Testis (tissue), 3 donors: ENCODE measurements around the gene GP1BB. TPM values are rescaled to one million over a fixed set of nuclear protein-coding genes. Genes with fewer than 3 reads are reported as not detected.
"Not testable (repeated sequence)": the region's sequence is repeated elsewhere in the genome, so short reads cannot be mapped to it uniquely, and the experiment has no call there.

ENCODE experiments used
- DNase-seq: peaks from one replicate; pipeline ENCODE4 v3.0.0-alpha.2; 2019
- H3K27ac ChIP-seq, 2 donors: fragments of 200-600 bp; sonication (generic); one replicate each; pipeline ENCODE4 v1.5.1; 2019
- H3K27me3 ChIP-seq: fragments of 200-600 bp; sonication (generic); one replicate; pipeline ENCODE4 v1.5.1; 2019
- H3K36me3 ChIP-seq: fragments of 200-600 bp; sonication (generic); one replicate; pipeline ENCODE4 v1.5.1; 2017; ENCODE audit warnings: low read depth; ENCODE audit errors: missing control alignments
- H3K4me1 ChIP-seq: fragments of 200-600 bp; sonication (generic); one replicate; pipeline ENCODE4 v1.5.1; 2019
- H3K4me3 ChIP-seq, 2 donors: fragments of 200-600 bp; sonication (generic); one replicate each; pipeline ENCODE4 v1.5.1; 2017 to 2019
- H3K9me3 ChIP-seq: fragments of 200-600 bp; sonication (generic); one replicate; pipeline ENCODE4 v1.5.1; 2017
- POLR2A ChIP-seq: fragments of 450-650 bp; IDR thresholded peaks from one replicate; pipeline ENCODE4 v1.6.1; 2017; ENCODE audit warnings: antibody characterized with exemption, mild to moderate bottlenecking, moderate library complexity
- WGBS, 2 donors: methylation state at CpG; one replicate each; pipeline ENCODE4 v1.1.5; 2018; 5-methylcytosine and 5-hydroxymethylcytosine counted together
- intact Hi-C: fragments of 100-400 bp; cut with DNase I; formaldehyde crosslinking; loops from one replicate; pipeline ENCODE4 v1.15.1; 2023; ENCODE audit warnings: low total_unique reads
- polyA plus RNA-seq: library from polyadenylated mRNA; stranded (reverse); fragments of 350-450 nt; fragmentation: Illumina TruSeq; extraction: RNeasy Lipid Tissue Mini Kit (QIAGEN cat#74804); gene quantifications from one replicate; pipeline ENCODE4 v1.2.3, GENCODE V29; 2014; ENCODE audit warnings: low read depth, low replicate concordance; ENCODE audit not compliant: insufficient read depth
- total RNA-seq, 2 donors: library from RNA; depleted of rRNA; stranded (reverse); fragments of >200 nt; gene quantifications; one replicate each; pipeline ENCODE4 v1.2.3, GENCODE V29; 2016
- TF ChIP-seq, protein P1 (sequence below), 3 experiments: fragments of 450-650 bp in 2 of 3; fragments of 200-600 bp in 1 of 3; sonication (generic) in 1 of 3; IDR thresholded peaks; one replicate each; pipeline ENCODE4 v1.5.1; 2016 to 2019; ENCODE audit warnings: antibody characterized with exemption in 3 of 3, mild to moderate bottlenecking in 2 of 3, moderate library complexity in 1 of 3

The GP1BB gene
- total and polyA plus RNA-seq, 3 donors from 2014 or later: 28.0 to 65.1 TPM; not detected in 1

DNA sequence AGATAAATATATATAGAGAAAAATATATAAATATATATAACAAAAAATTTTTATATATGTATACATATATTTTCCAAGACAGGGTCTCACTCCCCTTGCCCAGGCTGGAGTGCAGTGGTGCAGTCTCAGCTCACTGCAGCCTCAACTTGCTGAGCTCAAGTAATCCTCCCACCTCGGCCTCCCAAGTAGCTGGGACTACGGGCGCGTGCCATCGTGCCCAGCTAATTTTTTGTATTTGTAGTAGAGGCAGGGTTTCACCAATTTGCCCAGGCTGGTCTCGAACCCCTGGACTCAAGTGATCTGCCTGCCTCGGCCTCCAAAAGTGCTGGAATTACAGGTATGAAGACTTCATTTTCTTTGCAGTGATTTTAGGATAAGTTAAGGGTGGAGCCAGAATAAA lies 47.9 kb upstream of the GP1BB start:
- Histone ChIP-seq H3K9me3 (no peaks in the 10 kb centered on the region), H3K27ac (no peak overlapping the region), H3K36me3 (no peaks in the 10 kb centered on the region), H3K4me3 (no peak overlapping the region), H3K4me1 (no peaks in the 10 kb centered on the region), H3K27me3 (no peaks in the 10 kb centered on the region)
- no peak for DNase-seq
- 93 to 95% methylated on average over 7 of the region's 7 CpGs for WGBS, 2 donors
- intact Hi-C loops: no loop called here
- TF ChIP-seq, protein P1, sequence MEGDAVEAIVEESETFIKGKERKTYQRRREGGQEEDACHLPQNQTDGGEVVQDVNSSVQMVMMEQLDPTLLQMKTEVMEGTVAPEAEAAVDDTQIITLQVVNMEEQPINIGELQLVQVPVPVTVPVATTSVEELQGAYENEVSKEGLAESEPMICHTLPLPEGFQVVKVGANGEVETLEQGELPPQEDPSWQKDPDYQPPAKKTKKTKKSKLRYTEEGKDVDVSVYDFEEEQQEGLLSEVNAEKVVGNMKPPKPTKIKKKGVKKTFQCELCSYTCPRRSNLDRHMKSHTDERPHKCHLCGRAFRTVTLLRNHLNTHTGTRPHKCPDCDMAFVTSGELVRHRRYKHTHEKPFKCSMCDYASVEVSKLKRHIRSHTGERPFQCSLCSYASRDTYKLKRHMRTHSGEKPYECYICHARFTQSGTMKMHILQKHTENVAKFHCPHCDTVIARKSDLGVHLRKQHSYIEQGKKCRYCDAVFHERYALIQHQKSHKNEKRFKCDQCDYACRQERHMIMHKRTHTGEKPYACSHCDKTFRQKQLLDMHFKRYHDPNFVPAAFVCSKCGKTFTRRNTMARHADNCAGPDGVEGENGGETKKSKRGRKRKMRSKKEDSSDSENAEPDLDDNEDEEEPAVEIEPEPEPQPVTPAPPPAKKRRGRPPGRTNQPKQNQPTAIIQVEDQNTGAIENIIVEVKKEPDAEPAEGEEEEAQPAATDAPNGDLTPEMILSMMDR (IDR thresholded peaks at IDR 0.05): no peak
- TF ChIP-seq POLR2A: no peak

DNA sequence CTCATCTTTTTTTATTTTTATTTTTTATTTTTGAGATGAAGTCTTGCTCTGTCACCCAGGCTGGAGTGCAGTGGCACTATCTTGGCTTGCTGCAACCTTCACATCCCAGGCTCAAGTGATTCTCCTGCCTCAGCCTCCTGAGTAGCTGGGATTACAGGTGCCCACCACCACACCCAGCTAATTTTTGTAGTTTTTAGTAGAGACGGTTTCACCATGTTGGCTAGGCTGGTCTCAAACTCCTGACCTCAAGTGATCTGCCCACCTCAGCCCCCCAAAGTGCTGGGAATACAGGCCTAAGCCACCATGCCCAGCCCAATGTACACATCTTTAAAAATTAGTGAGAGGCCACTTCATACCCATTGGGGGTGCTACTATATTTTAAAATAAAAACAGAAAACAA lies 46.9 kb upstream of the GP1BB start:
- intact Hi-C loops, DNase-seq, H3K4me1 ChIP-seq, H3K4me3 ChIP-seq, H3K9me3 ChIP-seq, H3K27me3 ChIP-seq, H3K27ac ChIP-seq, H3K36me3 ChIP-seq: not testable (repeated sequence)
- 77 to 96% methylated on average over 1 of the region's 1 CpG for WGBS, 2 donors

GRCh38 chr22:19678949-19679521 lies 44.3 kb upstream of the GP1BB start:
- Histone ChIP-seq H3K36me3 (no peaks in the 10 kb centered on the region), H3K27ac (no peak overlapping the region), H3K9me3 (no peaks in the 10 kb centered on the region), H3K27me3 (no peaks in the 10 kb centered on the region), H3K4me1 (no peaks in the 10 kb centered on the region), H3K4me3 (no peak overlapping the region)
- intact Hi-C loops: no loop called here
- DNase-seq: no peak
- no peak for TF ChIP-seq POLR2A
- TF ChIP-seq, protein P1 (IDR thresholded peaks at IDR 0.05): no peak
- 74 to 76% methylated on average over 6 to 11 of the region's 11 CpGs for WGBS, 2 donors

GRCh38 chr22:19679522-19680101 lies 43.7 kb upstream of the GP1BB start:
- Histone ChIP-seq H3K36me3 (no peaks in the 10 kb centered on the region), H3K4me3 (no peak overlapping the region), H3K9me3 (no peaks in the 10 kb centered on the region), H3K27me3 (no peaks in the 10 kb centered on the region), H3K4me1 (no peaks in the 10 kb centered on the region), H3K27ac (no peak overlapping the region)
- intact Hi-C loops: no loop called here
- DNase-seq: peak; percentile 55
- WGBS, 2 donors: 47 to 54% methylated on average over 8 to 14 of the region's 14 CpGs
- no peak for TF ChIP-seq POLR2A
- TF ChIP-seq, protein P1 (IDR thresholded peaks at IDR 0.05): peak; percentile 61 to 89 (median 67)

DNA sequence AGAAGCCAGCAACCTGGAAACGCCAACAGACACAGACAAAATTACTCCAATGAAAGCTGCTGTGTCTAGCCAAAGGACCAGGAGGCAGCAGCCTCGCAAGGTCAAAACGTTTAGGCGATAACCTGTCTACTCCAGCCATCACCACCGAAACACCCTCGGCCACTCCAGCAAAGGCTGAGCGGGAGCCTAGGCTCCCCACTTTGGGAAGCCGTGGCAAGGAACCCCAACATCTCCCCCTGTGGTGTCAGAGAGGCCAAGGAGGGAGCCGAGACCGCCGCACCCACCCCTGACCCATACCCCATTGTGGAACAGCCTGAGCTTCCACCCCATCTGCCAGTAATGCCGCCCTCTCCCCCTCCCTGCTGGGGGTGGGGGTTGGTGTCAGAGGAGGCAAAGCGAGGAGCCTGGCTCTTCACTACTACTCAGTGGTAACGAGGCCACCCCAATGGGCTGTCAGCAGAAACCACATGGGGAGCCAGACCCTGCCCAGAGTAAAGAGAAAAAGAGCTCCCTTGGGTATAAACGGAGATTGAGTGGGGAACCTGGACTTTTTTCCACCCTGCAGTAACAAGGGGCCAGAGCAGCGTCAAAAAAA lies 43.0 kb upstream of the GP1BB start:
- Histone ChIP-seq H3K4me3 (no peak overlapping the region), H3K36me3 (no peaks in the 10 kb centered on the region), H3K27ac (no peak overlapping the region), H3K4me1 (no peaks in the 10 kb centered on the region), H3K27me3 (no peaks in the 10 kb centered on the region), H3K9me3 (no peaks in the 10 kb centered on the region)
- TF ChIP-seq POLR2A: no peak
- TF ChIP-seq, protein P1 (IDR thresholded peaks at IDR 0.05): no peak
- intact Hi-C loops: no loop called here
- DNase-seq: no peak
- 92 to 93% methylated on average over 13 to 16 of the region's 16 CpGs for WGBS, 2 donors
